ENCODE results near the gene TRA2A. TPM values are rescaled to one million over a fixed set of nuclear protein-coding genes. Genes with fewer than 3 reads are reported as not detected.

Gene TRA2A
- total RNA-seq, 2 donors from 2014 or later = 34.3 to 46.0 TPM

- WGBS = 45% methylated on average over 4 of the region's 4 CpGs
- DNase-seq (ENCODE audit: low spot score) = no peak
- intact Hi-C loops (cut with DNase I) = no loop called here
- Histone ChIP-seq H3K4me3 (no peak overlapping the region), H3K4me1 (replicated peaks) (no peaks in the 10 kb centered on the region), H3K27ac (no peak overlapping the region), H3K9me3 (no peaks in the 10 kb centered on the region), H3K27me3 (replicated peaks; ENCODE audit: insufficient read depth) (no peaks in the 10 kb centered on the region), H3K36me3 (no peaks in the 10 kb centered on the region)
- TF ChIP-seq POLR2A (IDR thresholded peaks at IDR 0.05) (no peak), POLR2AphosphoS5 (IDR thresholded peaks at IDR 0.05) (no peak), CTCF (IDR thresholded peaks at IDR 0.05) (no peak)
Observed at GRCh38 chr7:23487670-23488069, 44.1 kb downstream of the TRA2A start.

- no peaks in the 10 kb centered on the region for H3K9me3 ChIP-seq
- no peak overlapping the region for H3K27ac ChIP-seq
- intact Hi-C loops (cut with DNase I) = no loop called here
- H3K36me3 ChIP-seq = no peaks in the 10 kb centered on the region
- 71% methylated on average over 13 of the region's 13 CpGs for WGBS
- TF ChIP-seq POLR2AphosphoS5 (IDR thresholded peaks at IDR 0.05) = no peak
- TF ChIP-seq POLR2A (IDR thresholded peaks at IDR 0.05) = no peak
- TF ChIP-seq CTCF (IDR thresholded peaks at IDR 0.05) = no peak
- H3K4me1 ChIP-seq (replicated peaks) = no peaks in the 10 kb centered on the region
- no peak for DNase-seq (ENCODE audit: low spot score)
- no peak overlapping the region for H3K4me3 ChIP-seq
- H3K27me3 ChIP-seq (replicated peaks; ENCODE audit: insufficient read depth) = no peaks in the 10 kb centered on the region
Observed at GRCh38 chr7:23486002-23486773, 45.6 kb downstream of the TRA2A start.

- TF ChIP-seq CTCF (IDR thresholded peaks at IDR 0.05) (no peak), POLR2AphosphoS5 (IDR thresholded peaks at IDR 0.05) (no peak), POLR2A (IDR thresholded peaks at IDR 0.05) (no peak)
- DNase-seq (ENCODE audit: low spot score) = no peak
- H3K27me3 ChIP-seq (replicated peaks; ENCODE audit: insufficient read depth) = no peaks in the 10 kb centered on the region
- no peak overlapping the region for H3K4me3 ChIP-seq
- no peaks in the 10 kb centered on the region for H3K4me1 ChIP-seq (replicated peaks)
- intact Hi-C loops (cut with DNase I) = no loop called here
- no peaks in the 10 kb centered on the region for H3K36me3 ChIP-seq
- H3K27ac ChIP-seq = no peak overlapping the region
- no peaks in the 10 kb centered on the region for H3K9me3 ChIP-seq
- WGBS = 88% methylated on average over 4 of the region's 4 CpGs
Observed at GRCh38 chr7:23482686-23483085, 49.1 kb downstream of the TRA2A start.

GRCh38 chr7:23477962-23478866, 53.6 kb downstream of the TRA2A start:
- WGBS = 76% methylated on average over 6 of the region's 6 CpGs
- Histone ChIP-seq H3K27ac (no peak overlapping the region), H3K4me1 (replicated peaks) (no peaks in the 10 kb centered on the region), H3K4me3 (no peak overlapping the region), H3K36me3 (no peaks in the 10 kb centered on the region), H3K9me3 (no peaks in the 10 kb centered on the region), H3K27me3 (replicated peaks; ENCODE audit: insufficient read depth) (peaks cover 30% of the 10 kb centered on the region)
- TF ChIP-seq POLR2AphosphoS5 (IDR thresholded peaks at IDR 0.05) = no peak
- TF ChIP-seq POLR2A (IDR thresholded peaks at IDR 0.05) = no peak
- TF ChIP-seq CTCF (IDR thresholded peaks at IDR 0.05) = no peak
- intact Hi-C loops (cut with DNase I) = no loop called here
- no peak for DNase-seq (ENCODE audit: low spot score)

Measured in prostate gland (tissue), 2 donors.